WTC11 (cell line): ENCODE measurements around the gene GNB5. TPM values are rescaled to one million over a fixed set of nuclear protein-coding genes. Genes with fewer than 3 reads are reported as not detected.

Experiments
- ATAC-seq: fragments of 200-7000 bp; cut with Tn5 transposase; 2 replicates; pipeline ENCODE4 v1.10.0; 2021; ENCODE audit warnings: mild to moderate bottlenecking, moderate library complexity
- CTCF ChIA-PET: fragments of 300-600 bp; sonication (Branson Sonifier 250); formaldehyde crosslinking; loops from one replicate; lab custom pipeline; 2021; ENCODE audit warnings: antibody characterized with exemption; lab: Charles Lee
- POLR2A ChIA-PET: fragments of 350-600 bp; sonication (Branson Sonifier 250); formaldehyde crosslinking; loops from one replicate; lab custom pipeline; 2021; ENCODE audit warnings: antibody characterized with exemption; lab: Charles Lee
- DNase-seq: peaks from one replicate; pipeline ENCODE4 v3.0.0; 2021; ENCODE audit warnings: low spot score
- H3K27ac Mint-ChIP-seq: 2 replicates; pipeline ENCODE4 v1.8.0; 2021; ENCODE audit warnings: mixed read lengths
- H3K27me3 Mint-ChIP-seq: 2 replicates; pipeline ENCODE4 v1.8.0; 2021; ENCODE audit warnings: low read depth, mild to moderate bottlenecking, moderate library complexity, mixed read lengths
- H3K36me3 Mint-ChIP-seq: 2 replicates; pipeline ENCODE4 v1.8.0; 2021; ENCODE audit warnings: mixed read lengths
- H3K4me1 Mint-ChIP-seq: 2 replicates; pipeline ENCODE4 v1.8.0; 2022; ENCODE audit warnings: mixed read lengths
- H3K4me3 Mint-ChIP-seq: 2 replicates; pipeline ENCODE4 v1.8.0; 2021; ENCODE audit warnings: mild to moderate bottlenecking, moderate library complexity, mixed read lengths
- H3K9me3 Mint-ChIP-seq: 2 replicates; pipeline ENCODE4 v1.8.0; 2021; ENCODE audit warnings: mixed read lengths
- CBFB ChIP-seq: sonication (generic); formaldehyde crosslinking; IDR thresholded peaks from 2 replicates; pipeline ENCODE4 v1.8.1; 2022; ENCODE audit warnings: mild to moderate bottlenecking, low read depth, missing genetic modification reagents
- CDX4 ChIP-seq: fragments of 250-450 bp; sonication (Bioruptor Pico); IDR thresholded peaks from 2 replicates; pipeline ENCODE4 v1.9.0; 2021; ENCODE audit warnings: moderate library complexity, mild to moderate bottlenecking, inconsistent platforms, borderline replicate concordance
- CTCF ChIP-seq: fragments of 200-600 bp; IDR thresholded peaks from 2 replicates; pipeline ENCODE4 v1.8.0; 2022; ENCODE audit warnings: antibody characterized with exemption
- E2F1 ChIP-seq: sonication (generic); formaldehyde crosslinking; IDR thresholded peaks from 2 replicates; pipeline ENCODE4 v1.8.0; 2022; ENCODE audit warnings: mild to moderate bottlenecking, missing genetic modification reagents
- E2F4 ChIP-seq: sonication (generic); formaldehyde crosslinking; IDR thresholded peaks from 2 replicates; pipeline ENCODE4 v1.8.1; 2022; ENCODE audit warnings: low read depth, mild to moderate bottlenecking, moderate library complexity, missing genetic modification reagents, borderline replicate concordance
- ELF4 ChIP-seq: sonication (generic); formaldehyde crosslinking; IDR thresholded peaks from 2 replicates; pipeline ENCODE4 v1.8.1; 2022; ENCODE audit warnings: low read depth, mild to moderate bottlenecking, moderate library complexity, missing genetic modification reagents
- ETV6 ChIP-seq: sonication (generic); formaldehyde crosslinking; IDR thresholded peaks from 2 replicates; pipeline ENCODE4 v1.8.1; 2022; ENCODE audit warnings: mild to moderate bottlenecking, missing genetic modification reagents
- FOXK1 ChIP-seq: sonication (generic); formaldehyde crosslinking; IDR thresholded peaks from 2 replicates; pipeline ENCODE4 v1.8.0; 2022; ENCODE audit warnings: mild to moderate bottlenecking, moderate library complexity, missing genetic modification reagents
- GABPB1 ChIP-seq: sonication (generic); formaldehyde crosslinking; IDR thresholded peaks from 2 replicates; pipeline ENCODE4 v1.8.1; 2023; ENCODE audit warnings: mild to moderate bottlenecking, missing genetic modification reagents
- GTF2I ChIP-seq: fragments of 250-450 bp; sonication (Bioruptor Pico); conservative IDR thresholded peaks from 2 replicates; pipeline ENCODE4 v1.4.0; 2021; ENCODE audit warnings: mild to moderate bottlenecking
- MLX ChIP-seq: sonication (generic); formaldehyde crosslinking; IDR thresholded peaks from 2 replicates; pipeline ENCODE4 v1.8.1; 2023; ENCODE audit warnings: mild to moderate bottlenecking, missing genetic modification reagents, moderate library complexity
- MXD4 ChIP-seq: fragments of 250-450 bp; sonication (Bioruptor Pico); IDR thresholded peaks from 2 replicates; pipeline ENCODE4 v1.8.0; 2021; ENCODE audit warnings: mild to moderate bottlenecking, moderate library complexity, borderline replicate concordance
- NFATC4 ChIP-seq: fragments of 250-450 bp; sonication (Bioruptor Pico); IDR thresholded peaks from 2 replicates; pipeline ENCODE4 v1.9.0; 2021; ENCODE audit warnings: mild to moderate bottlenecking
- NFE2L1 ChIP-seq: sonication (generic); formaldehyde crosslinking; IDR thresholded peaks from 2 replicates; pipeline ENCODE4 v1.8.1; 2023; ENCODE audit warnings: missing genetic modification reagents
- NR2C2 ChIP-seq: sonication (generic); formaldehyde crosslinking; IDR thresholded peaks from 2 replicates; pipeline ENCODE4 v1.8.0; 2022; ENCODE audit warnings: mild to moderate bottlenecking, missing genetic modification reagents
- OVOL2 ChIP-seq: fragments of 250-450 bp; sonication (Bioruptor Pico); IDR thresholded peaks from 2 replicates; pipeline ENCODE4 v1.9.0; 2021; ENCODE audit warnings: mild to moderate bottlenecking, borderline replicate concordance
- TEAD1 ChIP-seq: sonication (generic); formaldehyde crosslinking; IDR thresholded peaks from 2 replicates; pipeline ENCODE4 v1.8.0; 2022; ENCODE audit warnings: mild to moderate bottlenecking, missing genetic modification reagents
- TP53 ChIP-seq: sonication (generic); formaldehyde crosslinking; IDR thresholded peaks from 2 replicates; pipeline ENCODE4 v1.8.1; 2023; ENCODE audit warnings: mild to moderate bottlenecking, missing genetic modification reagents
- ZBTB43 ChIP-seq: sonication (generic); formaldehyde crosslinking; IDR thresholded peaks from 2 replicates; pipeline ENCODE4 v1.8.1; 2023; ENCODE audit warnings: mild to moderate bottlenecking, missing genetic modification reagents
- ZNF232 ChIP-seq: sonication (generic); formaldehyde crosslinking; IDR thresholded peaks from 2 replicates; pipeline ENCODE4 v1.8.0; 2022; ENCODE audit warnings: mild to moderate bottlenecking, missing genetic modification reagents
- ZNF263 ChIP-seq: sonication (generic); formaldehyde crosslinking; IDR thresholded peaks from 2 replicates; pipeline ENCODE4 v1.8.1; 2022; ENCODE audit warnings: low read depth, mild to moderate bottlenecking, moderate library complexity, missing genetic modification reagents
- ZNF317 ChIP-seq: sonication (generic); formaldehyde crosslinking; IDR thresholded peaks from 2 replicates; pipeline ENCODE4 v1.8.1; 2023; ENCODE audit warnings: low read depth, mild to moderate bottlenecking, moderate library complexity, missing genetic modification reagents, borderline replicate concordance
- ZNF416 ChIP-seq: fragments of 250-450 bp; sonication (Bioruptor Pico); IDR thresholded peaks from 2 replicates; pipeline ENCODE4 v1.9.0; 2021; ENCODE audit warnings: mild to moderate bottlenecking, inconsistent platforms
- total RNA-seq: library from RNA; stranded (reverse); gene quantifications from 3 replicates; pipeline ENCODE4 v1.2.3, GENCODE V29; 2021

Gene GNB5
- total RNA-seq, 1 experiment from 2014 or later: 37.0 TPM

GRCh38 chr15:52093539-52094510 lies 97.4 kb downstream of the GNB5 start:
- Mint-ChIP-seq H3K36me3 (peaks cover 8% of the 10 kb centered on the region; the same call in 1 of the 2 replicates), H3K4me3 (no peak overlapping the region)
- POLR2A ChIA-PET: no interaction called here
- TF ChIP-seq ZNF263 (no peak), NFATC4 (CRISPR knock-in tag) (no peak), MLX (no peak), CTCF (no peak), ETV6 (CRISPR knock-in tag) (no peak), MXD4 (CRISPR knock-in tag) (no peak), TEAD1 (CRISPR knock-in tag) (no peak), ELF4 (CRISPR knock-in tag) (no peak), NR2C2 (CRISPR knock-in tag) (no peak), E2F4 (CRISPR knock-in tag) (no peak), FOXK1 (no peak), OVOL2 (CRISPR knock-in tag) (no peak), ZBTB43 (CRISPR knock-in tag) (no peak), CDX4 (CRISPR knock-in tag) (no peak), NFE2L1 (no peak), ZNF232 (CRISPR knock-in tag) (no peak)
- TF ChIP-seq, all 79 proteins: peak for 0
- Mint-ChIP-seq H3K4me1 (no peaks in the 10 kb centered on the region), H3K27ac (no peak overlapping the region), H3K9me3 (peaks cover 21% of the 10 kb centered on the region), H3K27me3 (no peaks in the 10 kb centered on the region)
- CTCF ChIA-PET: interaction anchor here (1.6 kb wide), 1 partner anchor 15 kb away, joined by 6 read pairs; no protein-coding TSS in a partner anchor
- no peak for DNase-seq
- ATAC-seq: no peak

GRCh38 chr15:52093167-52093538 lies 98.0 kb downstream of the GNB5 start:
- Mint-ChIP-seq H3K9me3 (peaks cover 21% of the 10 kb centered on the region), H3K4me3 (no peak overlapping the region), H3K4me1 (no peaks in the 10 kb centered on the region), H3K27ac (no peak overlapping the region), H3K27me3 (no peaks in the 10 kb centered on the region), H3K36me3 (peaks cover 8% of the 10 kb centered on the region; the same call in 1 of the 2 replicates)
- ATAC-seq (no peak), DNase-seq (no peak)
- TF ChIP-seq ZNF232 (CRISPR knock-in tag): no peak
- CTCF ChIA-PET: no interaction called here
- POLR2A ChIA-PET: no interaction called here

GRCh38 chr15:52090193-52090592 lies 101.0 kb downstream of the GNB5 start:
- CTCF ChIA-PET: interaction anchor here (1.2 kb wide), 1 partner anchor 12 kb away, joined by 3 read pairs; no protein-coding TSS in a partner anchor
- DNase-seq (no peak), ATAC-seq (no peak)
- H3K27ac Mint-ChIP-seq: no peak overlapping the region
- no peaks in the 10 kb centered on the region for H3K27me3 Mint-ChIP-seq
- no peak overlapping the region for H3K4me3 Mint-ChIP-seq
- POLR2A ChIA-PET: no interaction called here
- peaks cover 16% of the 10 kb centered on the region for H3K9me3 Mint-ChIP-seq
- H3K36me3 Mint-ChIP-seq: peaks cover 8% of the 10 kb centered on the region; the same call in 1 of the 2 replicates
- no peaks in the 10 kb centered on the region for H3K4me1 Mint-ChIP-seq
- TF ChIP-seq TP53 (CRISPR knock-in tag) (no peak), GABPB1 (CRISPR knock-in tag) (no peak), ZNF416 (CRISPR knock-in tag) (no peak), GTF2I (CRISPR knock-in tag) (no peak), E2F1 (CRISPR knock-in tag) (no peak), CBFB (CRISPR knock-in tag) (no peak), ZBTB43 (CRISPR knock-in tag) (no peak), ZNF317 (CRISPR knock-in tag) (no peak)
